GM12891 (cell line): ENCODE data around the gene LDAH.

Source experiments
- POLR2A ChIP-seq: IDR thresholded peaks from 2 replicates; pipeline ENCODE4 v1.6.1; 2011; ENCODE audit warnings: low read depth, low read length, control low read depth
- POLR2AphosphoS5 ChIP-seq: IDR thresholded peaks from 2 replicates; pipeline ENCODE4 v1.6.1; 2011; ENCODE audit warnings: low read depth, low read length, control low read depth
- SPI1 ChIP-seq: IDR thresholded peaks from 2 replicates; pipeline ENCODE4 v1.6.1; 2011; ENCODE audit warnings: low read depth, low read length, control low read depth
- TAF1 ChIP-seq: IDR thresholded peaks from 2 replicates; pipeline ENCODE4 v1.6.1; 2011; ENCODE audit warnings: low read depth, low read length, control low read depth

DNA sequence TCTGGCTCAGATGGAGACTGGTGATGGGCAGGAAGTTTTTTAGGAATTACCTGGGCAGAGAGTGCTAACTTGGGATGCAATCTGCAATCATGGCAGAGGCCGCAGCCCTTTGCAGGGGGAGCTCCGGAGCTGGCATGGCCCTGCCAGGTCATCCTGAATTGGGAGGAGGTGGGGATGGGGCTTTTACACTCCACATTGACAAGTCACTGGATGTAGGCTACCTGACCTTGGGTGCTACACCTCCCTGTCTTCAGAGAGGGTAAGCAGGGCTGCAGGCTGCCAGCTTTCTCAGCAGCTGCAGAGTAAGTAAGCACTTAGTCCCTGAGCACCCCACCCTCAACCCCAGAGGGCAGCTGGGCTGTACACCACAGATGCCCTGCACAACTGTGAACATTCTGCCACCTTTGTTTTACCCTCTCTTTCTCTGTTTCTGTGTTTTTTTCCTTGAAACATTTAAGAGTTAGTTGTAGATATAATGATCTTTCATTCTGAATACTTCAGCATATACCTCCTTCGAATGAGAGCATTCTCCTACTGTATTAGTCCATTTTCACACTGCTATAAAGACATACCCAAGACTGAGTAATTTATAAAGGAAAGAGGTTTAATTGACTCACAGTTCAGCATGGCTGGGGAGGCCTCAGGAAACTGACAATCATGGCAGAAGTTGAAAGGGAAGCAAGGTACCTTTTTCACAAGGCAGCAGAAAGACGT, 165.2 kb downstream of the LDAH start:
- TF ChIP-seq POLR2AphosphoS5 (no peak), POLR2A (no peak), TAF1 (no peak), SPI1 (no peak)
